ENCODE measurements around the gene MRPL1.

Gene MRPL1

GRCh38 chr4:77910676-77911075, 48.0 kb downstream of the MRPL1 start:
- no peak overlapping the region for H3K4ac ChIP-seq (ENCODE audit: low read depth, low read length)
- H3K27me3 ChIP-seq (ENCODE audit: insufficient read depth, low read length) = no peaks in the 10 kb centered on the region
- no peaks in the 10 kb centered on the region for H3K9me3 ChIP-seq (ENCODE audit: insufficient read depth, low read depth, low read length)
- no peak overlapping the region for H2BK120ac ChIP-seq (ENCODE audit: insufficient read depth, low read length, poor library complexity)
- no peaks in the 10 kb centered on the region for H3K79me2 ChIP-seq (ENCODE audit: control insufficient read depth, insufficient read depth, low read length, poor library complexity)
- H3K9ac ChIP-seq (ENCODE audit: low read length) = no peak overlapping the region
- no peak overlapping the region for H4K12ac ChIP-seq (ENCODE audit: low read depth, low read length)
- H3K36me3 ChIP-seq (ENCODE audit: control insufficient read depth in 1 of 2, insufficient read depth in 2 of 2, low read length in 2 of 2) = no peaks in the 10 kb centered on the region
- no peak overlapping the region for H2AK5ac ChIP-seq (ENCODE audit: low read length)
- H4K8ac ChIP-seq (ENCODE audit: low read depth, low read length) = no peak overlapping the region
- no peak overlapping the region for H2AFZ ChIP-seq (ENCODE audit: insufficient read depth, low read length, poor library complexity)
- no peak overlapping the region for H3K27ac ChIP-seq (ENCODE audit: low read depth, low read length)
- no peak overlapping the region for H3K23ac ChIP-seq (ENCODE audit: low read length)
- no peak overlapping the region for H3K14ac ChIP-seq (ENCODE audit: low read length)
- H3K4me3 ChIP-seq (ENCODE audit: low read depth, low read length) = no peak overlapping the region
- H3K79me1 ChIP-seq (ENCODE audit: low read length) = no peaks in the 10 kb centered on the region
- H2BK12ac ChIP-seq (ENCODE audit: low read length) = no peak overlapping the region
- H2BK5ac ChIP-seq (ENCODE audit: low read depth, low read length, poor library complexity) = no peak overlapping the region
- no peak overlapping the region for H3K18ac ChIP-seq (ENCODE audit: low read length)
- no peak overlapping the region for H3K4me2 ChIP-seq (ENCODE audit: low read length)
- H3K4me1 ChIP-seq (ENCODE audit: control insufficient read depth in 1 of 2, insufficient read depth in 2 of 2, low read length in 2 of 2) = no peaks in the 10 kb centered on the region
- no peak overlapping the region for H4K91ac ChIP-seq (ENCODE audit: low read depth, low read length)
- no peak for DNase-seq

- Histone ChIP-seq H3K27me3 (ENCODE audit: insufficient read depth, low read length) (no peaks in the 10 kb centered on the region), H2AFZ (ENCODE audit: insufficient read depth, low read length, poor library complexity) (no peak overlapping the region), H3K27ac (ENCODE audit: low read depth, low read length) (no peak overlapping the region), H3K9me3 (ENCODE audit: insufficient read depth, low read depth, low read length) (no peaks in the 10 kb centered on the region), H3K23ac (ENCODE audit: low read length) (no peak overlapping the region), H4K91ac (ENCODE audit: low read depth, low read length) (no peak overlapping the region), H2BK12ac (ENCODE audit: low read length) (no peak overlapping the region), H2AK5ac (ENCODE audit: low read length) (no peak overlapping the region), H4K12ac (ENCODE audit: low read depth, low read length) (no peak overlapping the region), H3K18ac (ENCODE audit: low read length) (no peak overlapping the region), H2BK5ac (ENCODE audit: low read depth, low read length, poor library complexity) (no peak overlapping the region), H3K36me3 (ENCODE audit: control insufficient read depth in 1 of 2, insufficient read depth in 2 of 2, low read length in 2 of 2) (no peaks in the 10 kb centered on the region), H4K8ac (ENCODE audit: low read depth, low read length) (no peak overlapping the region), H3K4ac (ENCODE audit: low read depth, low read length) (no peak overlapping the region), H3K9ac (ENCODE audit: low read length) (no peak overlapping the region), H3K79me2 (ENCODE audit: control insufficient read depth, insufficient read depth, low read length, poor library complexity) (no peaks in the 10 kb centered on the region), H3K4me1 (ENCODE audit: control insufficient read depth in 1 of 2, insufficient read depth in 2 of 2, low read length in 2 of 2) (no peaks in the 10 kb centered on the region), H3K79me1 (ENCODE audit: low read length) (no peaks in the 10 kb centered on the region), H3K4me2 (ENCODE audit: low read length) (no peak overlapping the region), H2BK120ac (ENCODE audit: insufficient read depth, low read length, poor library complexity) (no peak overlapping the region), H3K14ac (ENCODE audit: low read length) (no peak overlapping the region), H3K4me3 (ENCODE audit: low read depth, low read length) (no peak overlapping the region)
- DNase-seq = no peak
- WGBS (ENCODE audit: extremely low coverage, insufficient coverage, insufficient read length) = no CpG with 5 or more reads among the region's 1 CpG
Measured at GRCh38 chr4:77911091-77911490, 48.5 kb downstream of the MRPL1 start.

GRCh38 chr4:77911842-77912450, 49.3 kb downstream of the MRPL1 start:
- Histone ChIP-seq H4K12ac (ENCODE audit: low read depth, low read length) (no peak overlapping the region), H3K27ac (ENCODE audit: low read depth, low read length) (no peak overlapping the region), H3K27me3 (ENCODE audit: insufficient read depth, low read length) (no peaks in the 10 kb centered on the region), H2AK5ac (ENCODE audit: low read length) (no peak overlapping the region), H4K8ac (ENCODE audit: low read depth, low read length) (no peak overlapping the region), H4K91ac (ENCODE audit: low read depth, low read length) (no peak overlapping the region), H3K4me3 (ENCODE audit: low read depth, low read length) (no peak overlapping the region), H3K9ac (ENCODE audit: low read length) (no peak overlapping the region), H3K9me3 (ENCODE audit: insufficient read depth, low read depth, low read length) (no peaks in the 10 kb centered on the region), H3K23ac (ENCODE audit: low read length) (no peak overlapping the region), H3K4me2 (ENCODE audit: low read length) (no peak overlapping the region), H2BK12ac (ENCODE audit: low read length) (no peak overlapping the region), H2BK120ac (ENCODE audit: insufficient read depth, low read length, poor library complexity) (no peak overlapping the region), H3K14ac (ENCODE audit: low read length) (no peak overlapping the region), H3K79me1 (ENCODE audit: low read length) (no peaks in the 10 kb centered on the region), H2AFZ (ENCODE audit: insufficient read depth, low read length, poor library complexity) (no peak overlapping the region), H3K36me3 (ENCODE audit: control insufficient read depth in 1 of 2, insufficient read depth in 2 of 2, low read length in 2 of 2) (no peaks in the 10 kb centered on the region), H3K4me1 (ENCODE audit: control insufficient read depth in 1 of 2, insufficient read depth in 2 of 2, low read length in 2 of 2) (no peaks in the 10 kb centered on the region), H3K4ac (ENCODE audit: low read depth, low read length) (no peak overlapping the region), H2BK5ac (ENCODE audit: low read depth, low read length, poor library complexity) (no peak overlapping the region), H3K18ac (ENCODE audit: low read length) (no peak overlapping the region), H3K79me2 (ENCODE audit: control insufficient read depth, insufficient read depth, low read length, poor library complexity) (no peaks in the 10 kb centered on the region)
- no CpG with 5 or more reads among the region's 3 CpGs for WGBS (ENCODE audit: extremely low coverage, insufficient coverage, insufficient read length)
- DNase-seq = no peak

DNA sequence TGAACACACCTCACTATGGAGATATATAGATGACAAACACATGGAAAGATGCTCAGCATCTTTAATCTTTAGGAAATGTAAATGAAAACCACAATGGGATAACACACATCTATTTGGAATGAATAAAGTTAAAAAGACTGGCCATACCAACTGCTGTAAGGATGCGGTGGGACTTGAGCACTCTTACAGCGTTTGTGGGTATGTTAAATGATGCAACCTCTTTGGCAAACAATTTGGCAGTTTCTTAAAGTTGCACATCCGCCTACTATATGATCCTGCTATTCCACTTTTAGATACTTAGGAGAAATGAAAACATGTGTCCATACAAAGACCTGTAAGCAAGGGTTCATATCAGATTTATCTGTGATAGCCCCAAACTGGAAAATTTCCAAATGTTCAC, 50.7 kb downstream of the MRPL1 start:
- no peak overlapping the region for H2BK12ac ChIP-seq (ENCODE audit: low read length)
- no peak overlapping the region for H4K8ac ChIP-seq (ENCODE audit: low read depth, low read length)
- H3K4me1 ChIP-seq (ENCODE audit: control insufficient read depth in 1 of 2, insufficient read depth in 2 of 2, low read length in 2 of 2) = no peaks in the 10 kb centered on the region
- H3K23ac ChIP-seq (ENCODE audit: low read length) = no peak overlapping the region
- H3K27ac ChIP-seq (ENCODE audit: low read depth, low read length) = no peak overlapping the region
- no peak overlapping the region for H2BK5ac ChIP-seq (ENCODE audit: low read depth, low read length, poor library complexity)
- H3K18ac ChIP-seq (ENCODE audit: low read length) = no peak overlapping the region
- DNase-seq = no peak
- no peaks in the 10 kb centered on the region for H3K27me3 ChIP-seq (ENCODE audit: insufficient read depth, low read length)
- H2AFZ ChIP-seq (ENCODE audit: insufficient read depth, low read length, poor library complexity) = no peak overlapping the region
- no peak overlapping the region for H3K4ac ChIP-seq (ENCODE audit: low read depth, low read length)
- H3K14ac ChIP-seq (ENCODE audit: low read length) = no peak overlapping the region
- H3K9me3 ChIP-seq (ENCODE audit: insufficient read depth, low read depth, low read length) = no peaks in the 10 kb centered on the region
- H2BK120ac ChIP-seq (ENCODE audit: insufficient read depth, low read length, poor library complexity) = no peak overlapping the region
- no CpG with 5 or more reads among the region's 3 CpGs for WGBS (ENCODE audit: extremely low coverage, insufficient coverage, insufficient read length)
- H3K36me3 ChIP-seq (ENCODE audit: control insufficient read depth in 1 of 2, insufficient read depth in 2 of 2, low read length in 2 of 2) = no peaks in the 10 kb centered on the region
- H3K4me2 ChIP-seq (ENCODE audit: low read length) = no peak overlapping the region
- H3K4me3 ChIP-seq (ENCODE audit: low read depth, low read length) = no peak overlapping the region
- H3K9ac ChIP-seq (ENCODE audit: low read length) = no peak overlapping the region
- no peak overlapping the region for H2AK5ac ChIP-seq (ENCODE audit: low read length)
- H4K12ac ChIP-seq (ENCODE audit: low read depth, low read length) = no peak overlapping the region
- H3K79me1 ChIP-seq (ENCODE audit: low read length) = no peaks in the 10 kb centered on the region
- H4K91ac ChIP-seq (ENCODE audit: low read depth, low read length) = no peak overlapping the region
- no peaks in the 10 kb centered on the region for H3K79me2 ChIP-seq (ENCODE audit: control insufficient read depth, insufficient read depth, low read length, poor library complexity)
